ENCODE measurements around the gene GABRB1.
"Not testable (repeated sequence)": the region's sequence is repeated elsewhere in the genome, so short reads cannot be mapped to it uniquely, and the experiment has no call there.

GABRB1 gene

GRCh38 chr4:47309165-47309564 lies 277.8 kb downstream of the GABRB1 start:
- no peak for DNase-seq (ENCODE audit: low spot score)

GRCh38 chr4:47312170-47312569 lies 280.8 kb downstream of the GABRB1 start:
- DNase-seq (ENCODE audit: low spot score) = no peak

DNA sequence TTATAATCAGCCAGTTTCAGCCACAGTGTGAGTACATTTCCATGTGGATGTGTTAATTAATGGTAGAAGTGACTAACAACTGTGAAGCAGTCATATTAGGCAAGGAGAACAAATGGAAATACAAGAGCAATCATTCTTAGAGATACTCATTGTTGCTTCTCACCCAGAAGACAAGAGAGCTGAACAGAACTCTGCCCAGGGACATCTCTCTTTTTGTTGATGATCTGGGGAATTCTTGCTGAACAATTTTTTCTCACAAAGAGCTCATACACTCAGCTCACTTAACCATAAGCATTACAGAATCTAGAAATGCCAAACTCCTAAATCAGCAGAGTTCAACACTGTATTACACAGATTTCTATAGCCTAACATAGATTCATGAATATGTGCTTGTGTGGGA lies 282.0 kb downstream of the GABRB1 start:
- DNase-seq (ENCODE audit: low spot score) = no peak

DNA sequence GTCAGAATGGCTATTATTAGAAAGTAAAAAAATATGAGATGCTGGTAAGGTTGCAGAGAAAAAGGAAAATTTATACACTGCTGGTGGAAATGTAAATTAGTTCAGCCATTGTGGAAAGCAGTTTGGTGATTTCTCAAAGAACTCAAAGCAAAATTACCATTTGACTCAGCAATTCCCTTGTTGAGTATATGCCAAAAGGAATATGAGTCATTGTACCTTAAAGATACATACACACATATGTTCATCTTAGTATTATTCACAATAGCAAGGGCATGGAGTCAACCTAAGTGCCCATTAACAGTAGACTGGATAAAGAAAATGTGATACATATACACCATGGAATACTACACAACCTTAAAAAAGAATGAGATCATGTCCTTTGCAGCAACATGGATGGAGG lies 284.0 kb downstream of the GABRB1 start:
- no peak for DNase-seq (ENCODE audit: low spot score)

- DNase-seq (ENCODE audit: low spot score) = no peak
These were observed 294.7 kb downstream of the GABRB1 start for GRCh38 chr4:47326025-47326424.

DNA sequence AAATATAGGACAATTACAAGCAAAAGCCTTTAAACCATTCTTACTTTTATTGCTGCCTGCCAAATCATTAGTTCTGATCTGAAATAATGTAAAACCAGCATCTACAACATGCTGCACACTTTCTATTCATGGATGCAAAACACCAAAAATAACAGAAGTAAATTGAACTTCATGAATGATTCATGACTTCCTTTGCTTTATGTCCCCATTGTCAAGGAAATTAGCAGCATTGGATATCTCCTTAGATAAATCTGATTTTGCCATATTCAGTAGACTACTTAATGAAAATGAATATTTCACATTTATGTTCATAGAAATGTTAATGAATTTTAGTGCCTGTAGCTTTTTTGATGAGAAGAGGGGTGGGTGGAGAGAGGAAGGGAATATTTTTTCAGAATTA lies 299.5 kb downstream of the GABRB1 start:
- no peak for DNase-seq (ENCODE audit: low spot score)

GRCh38 chr4:47334652-47335051 lies 303.3 kb downstream of the GABRB1 start:
- no peak for DNase-seq (ENCODE audit: low spot score)

- DNase-seq (ENCODE audit: low spot score) = no peak
These were observed 306.5 kb downstream of the GABRB1 start for GRCh38 chr4:47337893-47338292.

GRCh38 chr4:47340914-47341313 lies 309.5 kb downstream of the GABRB1 start:
- no peak for DNase-seq (ENCODE audit: low spot score)

DNA sequence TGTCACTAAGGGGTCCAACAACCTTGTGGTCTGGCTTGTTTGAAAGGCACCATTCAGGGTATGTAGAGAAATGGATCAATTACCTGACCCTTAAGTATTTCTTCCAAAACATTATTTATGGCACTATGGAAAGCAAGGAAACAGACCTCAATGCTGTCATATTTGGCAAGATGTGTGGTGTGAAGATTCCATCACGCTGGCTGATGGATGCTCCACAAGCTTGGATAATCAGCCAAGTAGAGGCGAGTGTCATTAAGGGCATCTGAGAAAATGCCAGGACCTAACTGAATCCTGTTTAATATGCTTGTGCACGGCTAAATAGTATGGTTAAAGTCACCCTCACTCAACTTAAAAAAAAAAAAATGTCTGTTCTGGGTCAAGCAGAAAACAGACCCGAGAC lies 311.4 kb downstream of the GABRB1 start:
- DNase-seq (ENCODE audit: low spot score) = no peak

DNA sequence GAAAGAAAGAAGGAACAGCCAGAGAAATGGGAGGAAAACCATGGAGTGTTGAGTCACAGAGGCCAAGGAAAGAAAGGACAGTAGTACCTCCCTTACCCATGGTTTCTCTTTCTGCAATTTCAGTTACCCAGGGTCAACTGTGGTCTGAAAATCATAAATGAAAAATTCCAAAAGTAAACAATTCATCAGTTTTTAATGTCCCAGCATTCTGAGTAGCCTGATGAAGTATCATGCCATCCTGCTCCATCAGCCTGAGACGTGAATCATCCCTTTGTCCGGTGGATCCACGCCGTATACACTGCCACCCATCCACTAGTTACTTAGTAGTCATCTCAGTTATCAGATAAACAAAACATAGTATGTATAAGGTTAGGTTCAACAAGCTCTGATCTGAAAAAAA lies 318.0 kb downstream of the GABRB1 start:
- DNase-seq (ENCODE audit: low spot score) = no peak

DNA sequence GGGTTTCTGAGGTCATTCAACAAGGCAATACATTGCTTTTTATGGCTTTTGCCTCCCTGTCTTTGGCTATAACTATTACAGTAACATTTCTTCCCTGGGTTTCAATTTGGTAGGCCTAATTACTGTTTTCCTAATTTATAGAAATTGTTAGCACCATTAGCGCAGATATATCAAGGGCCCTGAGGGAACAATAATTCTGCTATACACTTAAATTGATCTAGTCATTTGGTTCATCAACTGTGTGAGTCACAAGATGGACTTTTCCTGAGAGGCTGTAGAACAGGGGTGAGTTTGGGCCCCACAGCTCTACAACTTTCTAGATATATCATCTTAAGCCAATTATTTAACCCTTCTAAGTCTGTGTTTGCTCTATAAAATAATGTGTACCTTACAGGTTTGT lies 324.2 kb downstream of the GABRB1 start:
- no peak for DNase-seq (ENCODE audit: low spot score)

GRCh38 chr4:47359891-47360290 lies 328.5 kb downstream of the GABRB1 start:
- no peak for DNase-seq (ENCODE audit: low spot score)

- DNase-seq (ENCODE audit: low spot score) = no peak
These were observed 336.4 kb downstream of the GABRB1 start for GRCh38 chr4:47367761-47368160.

DNA sequence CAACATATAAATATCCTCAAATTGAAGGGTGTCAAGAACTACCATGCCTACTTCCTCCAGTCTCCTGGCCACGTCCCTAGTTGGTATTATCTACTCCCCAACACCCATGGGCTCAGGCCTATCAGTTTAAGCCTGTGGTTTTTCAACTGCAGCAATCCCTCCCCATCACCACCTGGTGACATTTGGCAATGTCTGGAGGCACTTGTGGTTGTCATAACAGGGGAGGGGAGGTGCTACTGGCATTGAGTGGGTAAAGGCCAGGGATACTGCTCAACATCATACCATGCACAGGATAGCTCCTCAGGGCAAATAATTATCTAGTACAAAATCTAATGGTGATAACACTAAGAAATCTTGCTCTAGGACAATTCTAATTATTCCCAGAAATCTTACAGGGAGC lies 336.8 kb downstream of the GABRB1 start:
- no peak for DNase-seq (ENCODE audit: low spot score)

DNA sequence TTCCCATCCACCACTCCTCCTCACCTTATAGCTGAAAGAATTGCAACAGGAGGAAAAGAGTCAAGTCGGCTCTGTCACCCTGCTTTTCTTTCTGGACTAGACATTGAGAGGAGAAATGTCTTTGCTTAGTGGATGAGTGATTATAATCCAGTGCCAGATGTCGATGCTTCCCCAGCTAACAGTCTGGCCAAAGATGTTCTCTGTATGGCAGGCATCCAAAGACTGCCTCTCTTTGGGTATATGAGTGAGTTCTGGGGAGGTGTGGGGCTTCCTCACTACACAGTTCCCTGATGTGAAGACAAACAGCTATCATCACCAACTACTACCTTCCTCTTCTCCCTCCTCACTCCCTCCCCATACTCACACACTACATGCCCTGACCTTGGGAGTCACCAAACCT lies 341.2 kb downstream of the GABRB1 start:
- no peak for DNase-seq (ENCODE audit: low spot score)

DNA sequence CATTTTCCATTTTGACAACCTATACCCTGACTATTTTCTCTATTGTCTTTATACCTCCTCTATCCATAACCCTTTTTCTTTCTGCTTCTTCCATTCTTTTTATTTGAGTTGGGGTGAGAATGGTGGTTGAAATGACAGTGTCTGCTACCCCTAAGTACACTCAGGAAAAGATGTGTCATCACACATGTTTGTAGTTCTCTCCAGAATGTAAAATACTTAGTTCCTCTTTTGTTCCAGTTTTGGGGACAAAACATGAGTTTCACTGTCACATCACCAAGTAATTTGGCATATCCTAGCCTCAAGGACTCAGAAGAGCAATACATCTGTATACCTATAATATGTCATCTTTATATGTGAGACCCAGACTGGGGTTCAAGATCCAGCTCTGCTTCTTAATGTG lies 341.8 kb downstream of the GABRB1 start:
- DNase-seq (ENCODE audit: low spot score) = no peak

DNA sequence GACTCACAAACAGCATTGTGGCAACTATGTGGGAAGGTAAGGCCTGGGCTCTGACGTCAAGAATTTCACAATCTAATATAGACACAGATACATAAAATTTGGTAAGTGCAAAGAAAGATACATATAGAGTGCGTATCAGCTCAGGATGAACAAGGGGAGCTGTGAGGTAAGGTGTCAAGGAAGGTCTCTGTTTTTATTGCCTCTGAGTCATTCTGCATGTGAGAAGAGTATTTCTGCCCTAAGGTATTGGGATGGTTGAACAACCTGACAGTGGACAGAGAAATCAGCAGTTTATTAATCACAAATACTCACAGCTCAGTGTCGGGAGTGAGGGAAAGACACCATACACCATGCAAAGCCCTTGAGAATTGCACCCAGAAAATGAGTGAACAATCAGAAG lies 342.3 kb downstream of the GABRB1 start:
- DNase-seq (ENCODE audit: low spot score) = no peak

DNA sequence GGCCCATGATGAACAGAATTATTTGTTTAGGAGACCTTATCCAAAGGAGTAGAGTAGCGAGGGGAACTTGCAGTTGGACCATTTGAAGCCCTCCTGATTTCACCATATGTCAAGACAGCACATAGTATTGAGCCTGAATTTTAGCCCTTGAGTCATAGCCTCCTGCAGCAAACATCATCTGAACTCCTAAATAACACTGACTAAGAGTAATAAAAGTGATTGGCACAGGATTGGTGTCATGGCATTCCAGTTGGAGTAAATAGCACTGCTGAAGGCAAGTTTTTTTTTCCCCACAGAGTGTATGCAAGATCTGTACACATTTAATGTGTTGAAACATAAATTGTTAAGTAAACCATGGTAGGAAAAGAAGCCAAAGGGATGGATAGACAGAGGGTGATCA lies 343.1 kb downstream of the GABRB1 start:
- DNase-seq (ENCODE audit: low spot score) = no peak

DNA sequence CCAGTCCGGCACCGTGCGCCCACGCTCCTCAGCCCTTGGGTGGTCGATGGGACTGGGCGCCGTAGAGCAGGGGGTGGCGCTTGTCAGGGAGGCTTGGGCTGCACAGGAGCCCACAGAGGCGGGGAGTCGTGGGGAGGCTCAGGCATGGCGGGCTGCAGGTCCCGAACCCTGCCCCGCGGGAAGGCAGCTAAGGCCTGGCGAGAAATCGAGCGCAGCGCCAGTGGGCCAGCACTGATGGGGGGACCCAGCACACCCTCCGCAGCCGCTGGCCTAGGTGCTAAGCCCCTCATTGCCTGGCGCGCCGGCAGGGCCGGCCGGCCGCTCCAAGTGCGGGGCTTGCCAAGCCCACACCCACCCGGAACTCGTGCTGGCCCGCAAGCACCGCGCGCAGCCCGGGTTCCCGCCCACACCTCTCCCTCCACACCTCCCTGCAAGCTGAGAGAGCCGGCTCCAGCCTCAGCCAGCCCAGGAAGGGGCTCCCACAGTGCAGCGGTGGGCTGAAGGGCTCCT lies 346.7 kb downstream of the GABRB1 start:
- not testable (repeated sequence) for DNase-seq (ENCODE audit: low spot score)

DNA sequence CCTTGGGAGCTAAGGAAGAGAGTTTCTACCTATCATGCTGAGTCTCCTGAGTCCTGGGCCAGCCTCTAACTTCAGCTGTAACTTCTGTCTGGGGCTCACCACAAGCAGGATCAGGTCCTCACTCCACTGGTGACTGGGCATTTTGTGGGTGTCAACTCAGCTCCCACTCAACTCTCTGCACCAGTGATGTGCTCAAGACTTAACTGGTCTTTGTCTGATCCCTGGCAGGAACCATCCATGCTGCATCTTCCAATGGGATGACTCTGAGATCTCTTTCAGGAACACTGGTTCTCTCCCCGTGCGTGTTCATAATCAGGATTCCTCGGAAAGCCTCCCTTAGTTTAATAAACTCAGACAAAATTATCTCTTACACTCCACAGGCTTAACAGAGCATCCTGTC lies 349.8 kb downstream of the GABRB1 start:
- no peak for DNase-seq (ENCODE audit: low spot score)

GRCh38 chr4:47382846-47383360 lies 351.5 kb downstream of the GABRB1 start:
- no peak for DNase-seq (ENCODE audit: low spot score)

DNA sequence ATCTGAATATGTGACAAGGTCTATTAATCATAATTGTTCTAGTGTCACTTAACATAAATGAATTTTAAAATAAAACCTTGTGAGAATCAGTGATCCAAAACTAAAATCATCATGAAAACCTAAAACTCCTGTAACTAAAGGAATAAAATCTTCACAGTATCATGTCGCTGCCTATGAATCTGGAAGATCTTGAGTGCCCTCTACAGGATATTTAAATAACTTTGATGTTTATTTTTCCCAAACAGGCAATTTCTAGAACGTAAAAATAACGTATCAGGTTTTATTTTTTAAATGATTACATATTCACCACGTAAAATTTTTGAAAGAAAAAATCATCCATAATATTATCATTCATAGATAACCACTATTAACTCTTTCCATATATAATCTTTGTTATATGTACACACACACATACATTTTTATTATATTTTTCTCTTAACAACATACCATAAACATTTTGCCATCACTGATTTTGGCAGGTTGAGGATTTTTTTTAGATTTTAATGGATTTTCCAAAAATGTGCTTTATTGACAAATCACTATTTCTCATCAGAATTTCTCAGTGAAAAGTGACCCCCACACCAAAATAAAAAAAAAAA lies 352.6 kb downstream of the GABRB1 start:
- DNase-seq (ENCODE audit: low spot score) = peak; percentile 39

DNA sequence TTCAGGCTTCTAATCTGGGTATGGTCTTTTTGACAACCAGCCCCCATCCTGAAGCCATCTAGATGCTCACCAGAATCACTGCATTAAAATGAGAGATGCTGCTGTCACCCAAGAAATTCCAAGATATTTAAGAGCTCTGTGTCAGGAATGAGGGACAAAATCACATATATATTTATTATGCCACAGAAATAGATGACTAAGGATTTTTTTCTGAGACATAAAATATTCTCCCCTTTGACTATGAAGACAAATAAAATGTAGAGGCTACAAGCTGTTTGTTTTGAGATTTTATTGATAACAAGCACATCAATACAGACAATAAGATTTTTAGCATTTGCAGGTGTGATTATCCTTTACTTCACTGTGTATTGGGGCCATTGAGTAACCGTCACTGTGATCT lies 354.8 kb downstream of the GABRB1 start:
- no peak for DNase-seq (ENCODE audit: low spot score)
